Diencephalon (tissue), 1 donor: ENCODE results near the gene FAIM. TPM values are rescaled to one million over a fixed set of nuclear protein-coding genes. Genes with fewer than 3 reads are reported as not detected.

Experiments
- total RNA-seq: library from RNA; depleted of rRNA; stranded (reverse); fragments of >200 nt; gene quantifications from one replicate; pipeline ENCODE4 v1.2.3, GENCODE V29; 2014

The FAIM gene
- 27.7 TPM for total RNA-seq

GRCh38 chr3:138608322-138609135 is at the start of gene FAIM:
Gene FAIM, plus strand, starts transcription at chr3:138608771. Its CDS starts 10,956 bp downstream, at chr3:138619727.

GRCh38 chr3:138594150-138594934 is 14.2 kb upstream of the FAIM start, which contains the start of gene CEP70:
Gene CEP70, minus strand, starts transcription at chr3:138594260. Its CDS starts 21,333 bp downstream, at chr3:138572927.

Other genes starting within 250 kb of the FAIM start
- gene ESYT3, start 174.2 kb upstream of the FAIM start, total RNA-seq, result 4.4 TPM
- gene CEP70, start 14.5 kb upstream of the FAIM start, total RNA-seq, result 75.7 TPM
- 52.6 TPM for gene PIK3CB, start 226.2 kb downstream of the FAIM start, total RNA-seq